IMR-90 (cell line): ENCODE data around the gene KDM2A. TPM values are rescaled to one million over a fixed set of nuclear protein-coding genes. Genes with fewer than 3 reads are reported as not detected.

Source experiments
- ATAC-seq: fragments of 200-7000 bp; cut with Tn5 transposase; 2 replicates; pipeline ENCODE4 v1.9.1; 2020; ENCODE audit warnings: low read depth, mild to moderate bottlenecking, moderate library complexity
- BruUV-seq: library from RNA; stranded (reverse); fragments of 400-500 nt; replicated peaks from 2 replicates; lab custom pipeline; 2021; lab: Mats Ljungman, UMichigan
- CTCF ChIA-PET: fragments of 300-600 bp; formaldehyde crosslinking; extraction: SDS; loops from one replicate; lab custom pipeline; 2021; ENCODE audit warnings: antibody characterized with exemption; lab: Yijun Ruan, JAX
- POLR2A ChIA-PET: fragments of 300-600 bp; sonication (Branson Sonifier 250); formaldehyde crosslinking; loops from one replicate; lab custom pipeline; 2022; ENCODE audit warnings: antibody characterized with exemption; ENCODE audit not compliant: unreplicated experiment; lab: Charles Lee
- DNase-seq: peaks from one replicate; pipeline ENCODE4 v3.0.0; 2013
- H2AFZ ChIP-seq: replicated peaks from 2 replicates; pipeline ENCODE3; 2013; ENCODE audit warnings: low read length, mild to moderate bottlenecking; ENCODE audit not compliant: poor library complexity
- H2AK5ac ChIP-seq: 2 replicates; pipeline ENCODE4 v1.6.1; 2013; ENCODE audit warnings: low read depth, low read length, inconsistent platforms
- H2AK9ac ChIP-seq: replicated peaks from 2 replicates; pipeline ENCODE3; 2013; ENCODE audit warnings: mild to moderate bottlenecking, low read depth, low read length, moderate library complexity; ENCODE audit not compliant: poor library complexity
- H2BK120ac ChIP-seq: 2 replicates; pipeline ENCODE4 v1.6.1; 2013; ENCODE audit warnings: low read depth, low read length, inconsistent platforms
- H2BK15ac ChIP-seq: 3 replicates; pipeline ENCODE4 v1.6.1; 2013; ENCODE audit warnings: low read depth, low read length, inconsistent platforms
- H2BK20ac ChIP-seq: 2 replicates; pipeline ENCODE4 v1.6.1; 2013; ENCODE audit warnings: low read depth, mild to moderate bottlenecking, inconsistent platforms, low read length, moderate library complexity
- H2BK5ac ChIP-seq: 2 replicates; pipeline ENCODE4 v1.6.1; 2013; ENCODE audit warnings: mild to moderate bottlenecking, low read depth, low read length, inconsistent platforms; ENCODE audit not compliant: poor library complexity, severe bottlenecking
- H3K14ac ChIP-seq: replicated peaks from 2 replicates; pipeline ENCODE4 v1.6.1; 2013; ENCODE audit warnings: low read depth, low read length, inconsistent platforms
- H3K18ac ChIP-seq: 2 replicates; pipeline ENCODE4 v1.6.1; 2013; ENCODE audit warnings: low read depth, low read length, control low read depth
- H3K23ac ChIP-seq: 2 replicates; pipeline ENCODE4 v1.6.1; 2013; ENCODE audit warnings: low read depth, low read length, inconsistent platforms
- H3K27ac ChIP-seq: 2 replicates; pipeline ENCODE4 v1.5.1; 2013; ENCODE audit warnings: mild to moderate bottlenecking, control low read depth, low read length; ENCODE audit not compliant: insufficient read depth
- H3K27me3 ChIP-seq: 2 replicates; pipeline ENCODE4 v1.6.1; 2013; ENCODE audit warnings: low read length; ENCODE audit not compliant: control insufficient read depth, insufficient read depth
- H3K36me3 ChIP-seq: 2 replicates; pipeline ENCODE4 v1.6.1; 2013; ENCODE audit warnings: low read length, mixed read lengths; ENCODE audit not compliant: control insufficient read depth, insufficient read depth
- H3K4ac ChIP-seq: 2 replicates; pipeline ENCODE4 v1.6.1; 2013; ENCODE audit warnings: low read depth, low read length, inconsistent platforms
- H3K4me1 ChIP-seq: 2 replicates; pipeline ENCODE4 v1.6.1; 2013; ENCODE audit warnings: low read length, mixed read lengths; ENCODE audit not compliant: control insufficient read depth, insufficient read depth
- H3K4me2 ChIP-seq: 2 replicates; pipeline ENCODE4 v1.6.1; 2013; ENCODE audit warnings: low read depth, mild to moderate bottlenecking, control low read depth, low read length, moderate library complexity
- H3K4me3 ChIP-seq: 2 replicates; pipeline ENCODE4 v1.5.1; 2013; ENCODE audit warnings: low read depth, mild to moderate bottlenecking, control low read depth, low read length, moderate library complexity; ENCODE audit not compliant: insufficient read depth
- H3K56ac ChIP-seq: 2 replicates; pipeline ENCODE4 v1.6.1; 2013; ENCODE audit warnings: low read length, inconsistent platforms; ENCODE audit not compliant: insufficient read depth; ENCODE audit errors: extremely low read depth
- H3K79me1 ChIP-seq, 2 experiments: 2 replicates each; pipeline ENCODE4 v1.6.1; 2013; ENCODE audit warnings: low read length in 2 of 2, inconsistent platforms in 1 of 2, low read depth in 1 of 2
- H3K9ac ChIP-seq: 2 replicates; pipeline ENCODE4 v1.6.1; 2013; ENCODE audit warnings: low read depth, low read length, control low read depth
- H3K9me1 ChIP-seq: 2 replicates; pipeline ENCODE4 v1.6.1; 2013; ENCODE audit warnings: low read length, inconsistent platforms; ENCODE audit not compliant: insufficient read depth
- H3K9me3 ChIP-seq: 2 replicates; pipeline ENCODE4 v1.6.1; 2013; ENCODE audit warnings: low read length; ENCODE audit not compliant: control insufficient read depth, insufficient read depth
- H4K20me1 ChIP-seq: 2 replicates; pipeline ENCODE4 v1.6.1; 2013; ENCODE audit warnings: low read length, inconsistent platforms; ENCODE audit not compliant: insufficient read depth
- H4K5ac ChIP-seq: 2 replicates; pipeline ENCODE4 v1.6.1; 2013; ENCODE audit warnings: mild to moderate bottlenecking, low read depth, low read length, control low read depth
- H4K8ac ChIP-seq, 2 experiments: 2 replicates each; pipeline ENCODE4 v1.6.1; 2013; ENCODE audit warnings: low read depth in 2 of 2, low read length in 2 of 2, control low read depth in 1 of 2, inconsistent platforms in 1 of 2
- H4K91ac ChIP-seq: 2 replicates; pipeline ENCODE4 v1.6.1; 2013; ENCODE audit warnings: low read depth, low read length, inconsistent platforms; ENCODE audit not compliant: insufficient read depth
- BHLHE40 ChIP-seq: fragments of 150-350 bp; IDR thresholded peaks from 2 replicates; pipeline ENCODE4 v1.6.1; 2016; ENCODE audit warnings: mild to moderate bottlenecking, low read depth, low read length
- CEBPB ChIP-seq: IDR thresholded peaks from 2 replicates; pipeline ENCODE4 v1.6.1; 2012; ENCODE audit warnings: low read depth, low read length, improper control_type of control experiment
- CHD1 ChIP-seq: IDR thresholded peaks from 2 replicates; pipeline ENCODE4 v1.6.1; 2012; ENCODE audit warnings: low read depth, low read length, improper control_type of control experiment
- CTCF ChIP-seq: conservative IDR thresholded peaks from 2 replicates; pipeline ENCODE4 v1.5.1; 2012; ENCODE audit warnings: mild to moderate bottlenecking, low read depth, low read length, improper control_type of control experiment
- ELK1 ChIP-seq: fragments of 150-350 bp; IDR thresholded peaks from 2 replicates; pipeline ENCODE4 v1.6.1; 2016; ENCODE audit warnings: low read depth, mild to moderate bottlenecking, low read length, moderate library complexity, borderline replicate concordance
- FOS ChIP-seq: fragments of 150-350 bp; IDR thresholded peaks from 2 replicates; pipeline ENCODE4 v1.6.1; 2016; ENCODE audit warnings: low read depth, low read length
- MAFK ChIP-seq: IDR thresholded peaks from 2 replicates; pipeline ENCODE4 v1.6.1; 2012; ENCODE audit warnings: low read depth, low read length, improper control_type of control experiment
- MAZ ChIP-seq: IDR thresholded peaks from 2 replicates; pipeline ENCODE4 v1.6.1; 2012; ENCODE audit warnings: low read depth, mild to moderate bottlenecking, low read length, improper control_type of control experiment, moderate library complexity, borderline replicate concordance
- NFE2L2 ChIP-seq: fragments of 150-350 bp; IDR thresholded peaks from 2 replicates; pipeline ENCODE4 v1.6.1; 2016; ENCODE audit warnings: low read depth, mild to moderate bottlenecking, low read length
- POLR2A ChIP-seq: IDR thresholded peaks from 2 replicates; pipeline ENCODE4 v1.6.1; 2012; ENCODE audit warnings: mild to moderate bottlenecking, low read depth, low read length
- RAD21 ChIP-seq: IDR thresholded peaks from 2 replicates; pipeline ENCODE4 v1.6.1; 2012; ENCODE audit warnings: low read length, improper control_type of control experiment
- RCOR1 ChIP-seq: IDR thresholded peaks from 2 replicates; pipeline ENCODE4 v1.6.1; 2012; ENCODE audit warnings: mild to moderate bottlenecking, low read length, improper control_type of control experiment; ENCODE audit not compliant: insufficient replicate concordance
- RFX5 ChIP-seq: IDR thresholded peaks from 2 replicates; pipeline ENCODE4 v1.8.0; 2012; ENCODE audit warnings: low read depth, mild to moderate bottlenecking, low read length, moderate library complexity
- WGBS, 2 experiments: methylation state at CpG; one replicate each; pipeline versions ENCODE4 v1.1.5 to v1.1.7; 2013; ENCODE audit warnings: missing lambda C conversion rate in 2 of 2; ENCODE audit not compliant: insufficient read length in 1 of 2; ENCODE audit errors: extremely low coverage in 2 of 2; 5-methylcytosine and 5-hydroxymethylcytosine counted together
- dilution Hi-C: fragments of 300-500 bp; cut with HindIII; formaldehyde crosslinking; loops from one replicate; pipeline ENCODE4 v1.14.3; 2018; ENCODE audit warnings: low sequenced_read_pairs; ENCODE audit not compliant: unreplicated experiment
- in situ Hi-C: fragments of 300-500 bp; cut with MboI; formaldehyde crosslinking; loops from 3 replicates; pipeline ENCODE4 v1.14.3; 2019; ENCODE audit warnings: low sequenced_read_pairs, inconsistent platforms, mixed read lengths
- intact Hi-C: fragments of 100-400 bp; cut with micrococcal nuclease; formaldehyde crosslinking; loops from 2 replicates; pipeline ENCODE4 v1.10.0; 2022
- polyA plus RNA-seq, 3 experiments: library from polyadenylated mRNA; depleted of rRNA; stranded (reverse); fragments of >200 nt; gene quantifications; 2 replicates each; pipeline ENCODE4 v1.2.3, GENCODE V29; 2012; ENCODE audit warnings: low replicate concordance in 1 of 3
- total RNA-seq: library from RNA; depleted of rRNA; stranded (reverse); fragments of >200 nt; gene quantifications from 2 replicates; pipeline ENCODE4 v1.2.3, GENCODE V29; 2012

KDM2A gene
- total and polyA plus RNA-seq, 2 of the 4 experiments (the other 2 are of a cell fraction): 26.7 to 42.6 TPM

DNA sequence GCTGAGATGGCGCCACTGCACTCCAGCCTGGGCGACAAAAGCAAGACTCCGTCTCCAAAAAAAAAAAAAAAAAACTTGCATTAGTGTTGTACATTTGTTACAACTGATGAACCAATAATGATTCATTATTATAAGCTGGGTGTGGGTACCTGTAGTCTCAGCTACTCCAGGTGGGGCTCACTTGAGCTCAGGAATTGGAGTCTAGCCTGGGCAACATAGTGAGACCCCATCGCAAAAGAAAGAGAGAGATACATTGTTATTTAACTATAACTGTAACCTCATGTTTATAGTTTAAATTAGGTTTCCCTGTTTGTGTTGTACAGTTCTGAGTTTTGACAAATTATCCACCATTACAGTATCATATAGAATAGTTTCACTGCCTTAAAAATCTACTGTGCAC, 38.6 kb downstream of the KDM2A start:
- H2AK9ac ChIP-seq: no peak overlapping the region
- dilution Hi-C loops: no loop called here
- no peak overlapping the region for H3K27ac ChIP-seq

More for the DNA sequence above, 38.6 kb downstream of the KDM2A start:
- no peak overlapping the region for H4K8ac ChIP-seq
- H3K4ac ChIP-seq: no peak overlapping the region
- H3K4me3 ChIP-seq: no peak overlapping the region
- no peak for TF ChIP-seq CEBPB
- TF ChIP-seq RCOR1: no peak
- no peak for TF ChIP-seq CTCF
- no peak for TF ChIP-seq BHLHE40
- TF ChIP-seq RAD21: no peak
- TF ChIP-seq MAZ: no peak
- no peak for TF ChIP-seq RFX5
- no peak for TF ChIP-seq FOS
- TF ChIP-seq ELK1: no peak
- TF ChIP-seq MAFK: no peak
- TF ChIP-seq NFE2L2: no peak
- TF ChIP-seq POLR2A: no peak
- no peak for TF ChIP-seq CHD1
- H2BK15ac ChIP-seq: no peak overlapping the region
- ATAC-seq (no peak), DNase-seq (no peak)
- peaks cover 5% of the 10 kb centered on the region for H3K36me3 ChIP-seq
- peaks cover 68% of the 10 kb centered on the region for H4K20me1 ChIP-seq
- H3K4me1 ChIP-seq: peaks cover 6% of the 10 kb centered on the region
- POLR2A ChIA-PET: no interaction called here
- CTCF ChIA-PET: interaction anchor here (0.7 kb wide), 1 partner anchor 33 kb away, joined by 9 read pairs; no protein-coding TSS in a partner anchor
- no peaks in the 10 kb centered on the region for H3K9me3 ChIP-seq
- no peak overlapping the region for H4K5ac ChIP-seq
- H3K9ac ChIP-seq: no peak overlapping the region
- H3K23ac ChIP-seq: no peak overlapping the region
- no peaks in the 10 kb centered on the region for H3K27me3 ChIP-seq
- H4K91ac ChIP-seq: no peak overlapping the region
- H3K14ac ChIP-seq: no peak overlapping the region
- no peak overlapping the region for H3K18ac ChIP-seq
- H3K56ac ChIP-seq: no peak overlapping the region
- intact Hi-C loops: no loop called here
- no TSS peak for BruUV-seq
- in situ Hi-C loops: no loop called here
- no peak overlapping the region for H3K4me2 ChIP-seq
- H2BK5ac ChIP-seq: no peak overlapping the region
- no peak overlapping the region for H2BK20ac ChIP-seq
- no peak overlapping the region for H2AFZ ChIP-seq
- no peak overlapping the region for H2BK120ac ChIP-seq
- H2AK5ac ChIP-seq: no peak overlapping the region
- H3K79me1 ChIP-seq: peaks cover 20 to 64% of the 10 kb centered on the region in 2 experiments
- peaks cover 5% of the 10 kb centered on the region; the same call in 1 of the 2 replicates for H3K9me1 ChIP-seq
- no CpG with 5 or more reads among the region's 4 CpGs for WGBS, 2 experiments
